Hematopoietic multipotent progenitor cell treated with erythropoietin and hydrocortisone succinate and interleukin-3 and kit ligand, for 15 days (in vitro differentiated cells): ENCODE data around the gene C2CD5.
"Not testable (repeated sequence)": the region's sequence is repeated elsewhere in the genome, so short reads cannot be mapped to it uniquely, and the experiment has no call there.

ENCODE experiments used
- DNase-seq: peaks from one replicate; pipeline ENCODE4 v3.0.0-alpha.2; 2015; ENCODE audit warnings: low spot score

C2CD5 gene

DNA sequence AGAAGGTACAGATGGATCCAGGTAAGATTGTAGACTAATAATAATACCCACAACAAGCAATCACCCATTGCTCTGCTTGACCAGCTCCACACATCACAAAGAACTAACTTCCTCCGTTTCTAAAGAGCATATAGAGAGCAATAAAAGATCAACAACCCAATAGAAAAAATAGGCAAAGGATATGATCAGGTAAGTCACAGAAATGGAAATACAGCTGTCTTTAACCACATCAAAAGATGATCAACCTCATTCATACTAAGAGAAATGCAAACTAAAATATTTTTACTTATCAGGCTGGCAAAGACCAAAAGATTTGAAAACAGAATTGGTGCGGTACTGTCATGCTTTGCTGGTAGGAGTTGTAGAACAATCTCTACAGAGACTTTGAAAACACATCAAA is 8.9 kb downstream of the C2CD5 start:
- no peak for DNase-seq

DNA sequence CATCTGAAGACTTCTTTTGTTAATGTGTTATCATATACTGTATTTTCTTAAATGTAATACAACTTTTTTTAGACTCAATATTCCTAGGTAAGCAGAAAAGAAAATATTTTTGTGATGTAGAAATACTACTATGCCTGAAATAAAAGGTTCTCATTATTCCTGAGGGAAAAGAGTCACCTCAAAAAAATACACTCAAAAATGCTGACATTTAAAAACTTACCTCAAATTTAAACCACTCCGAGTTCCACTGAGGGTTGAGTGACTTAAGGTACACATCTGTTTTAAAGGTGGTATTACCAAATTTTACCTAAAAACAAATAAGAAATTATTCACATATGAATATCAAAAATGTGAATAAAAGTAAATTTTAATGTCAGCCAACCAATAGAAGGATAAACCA is 9.3 kb downstream of the C2CD5 start:
- no peak for DNase-seq

DNA sequence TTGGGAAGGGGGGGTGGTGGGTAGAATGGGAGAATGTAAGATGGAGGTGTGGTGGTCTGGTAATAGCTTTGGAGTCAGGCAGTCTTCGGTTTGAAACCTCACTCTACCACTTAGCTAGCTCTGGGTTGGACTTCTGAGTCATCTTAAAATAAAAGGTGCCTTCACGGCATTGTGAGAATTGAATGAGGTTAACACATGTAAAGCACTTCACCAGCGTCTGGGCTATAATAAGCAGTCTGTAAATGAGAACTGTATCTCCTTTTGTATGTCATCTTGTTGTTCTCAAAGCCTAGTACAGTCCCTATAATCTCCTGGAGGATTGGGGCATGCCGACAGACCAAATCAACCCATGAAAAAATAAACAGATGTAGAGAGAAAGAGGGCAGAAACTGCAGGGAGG is 11.2 kb downstream of the C2CD5 start:
- no peak for DNase-seq

DNA sequence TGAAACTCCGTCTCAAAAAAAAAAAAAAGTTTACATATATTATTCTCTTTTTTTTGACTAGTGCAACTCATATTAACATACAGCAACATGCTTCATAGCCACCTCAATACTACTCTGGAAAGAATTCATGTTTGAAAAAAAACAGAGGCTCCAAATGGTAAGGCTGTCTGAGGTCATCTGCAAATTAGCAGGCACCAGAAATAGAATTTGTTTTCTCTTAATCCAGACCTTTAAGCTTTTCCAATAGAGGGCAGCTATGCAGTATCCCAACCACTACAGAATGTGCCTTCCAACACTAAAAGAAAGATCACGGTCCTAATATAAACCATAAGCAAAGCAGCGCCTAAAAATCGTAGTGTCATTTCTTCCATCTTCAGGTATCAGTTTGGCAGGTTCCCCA is 12.0 kb downstream of the C2CD5 start:
- no peak for DNase-seq

DNA sequence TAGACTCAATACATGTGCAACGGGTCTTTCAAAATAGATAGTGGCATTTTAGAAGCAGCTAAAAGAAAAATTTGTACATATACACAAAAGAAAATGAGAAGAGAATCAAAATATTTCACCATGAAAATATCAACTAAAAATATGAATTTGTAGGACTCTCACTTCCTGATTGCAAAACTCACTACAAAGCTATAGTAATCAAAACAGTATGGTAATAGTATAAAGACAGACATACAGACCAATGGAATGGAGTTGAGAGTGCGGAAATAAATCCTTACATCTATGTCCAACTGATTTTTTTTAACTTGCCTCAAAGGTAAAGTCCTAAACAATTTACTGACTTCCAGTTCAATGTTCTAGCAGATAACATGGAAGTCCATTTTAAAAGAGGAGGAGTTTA is 13.1 kb downstream of the C2CD5 start:
- no peak for DNase-seq

DNA sequence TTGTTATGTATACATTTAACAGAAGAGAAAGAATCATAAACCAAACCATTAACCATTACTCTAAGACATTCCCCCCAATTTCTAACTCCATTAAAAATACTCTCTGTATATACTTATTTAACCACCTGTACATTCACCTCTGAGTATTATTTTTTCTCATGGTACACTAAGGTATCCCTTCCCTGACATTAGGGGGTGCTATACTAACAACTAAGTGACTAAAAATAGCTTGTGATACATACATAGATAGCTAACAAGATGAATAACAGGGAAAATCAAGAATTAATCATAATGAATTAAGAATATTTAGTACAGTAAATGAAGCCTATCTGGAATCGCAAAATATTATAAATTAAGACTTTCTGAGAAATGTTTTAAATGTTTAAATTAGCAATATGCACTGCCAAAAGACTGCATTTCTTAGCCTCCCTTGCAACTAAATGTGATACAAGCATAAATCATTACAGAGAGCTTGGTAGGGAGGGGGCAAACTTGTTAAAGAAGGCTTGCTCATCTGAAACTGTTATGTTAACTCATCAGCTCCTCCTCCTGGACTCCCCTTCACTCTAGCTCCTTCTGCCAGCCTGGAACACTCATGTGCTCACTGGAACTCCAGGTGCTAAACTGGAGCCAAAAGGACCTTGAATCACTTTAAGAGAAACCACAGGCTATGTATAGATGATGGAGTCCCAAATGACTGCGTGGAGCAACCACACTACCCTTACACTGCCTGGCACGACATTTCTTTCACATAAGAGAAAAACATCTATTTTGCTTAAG is 14.9 kb downstream of the C2CD5 start:
- DNase-seq: peak; percentile 70

DNA sequence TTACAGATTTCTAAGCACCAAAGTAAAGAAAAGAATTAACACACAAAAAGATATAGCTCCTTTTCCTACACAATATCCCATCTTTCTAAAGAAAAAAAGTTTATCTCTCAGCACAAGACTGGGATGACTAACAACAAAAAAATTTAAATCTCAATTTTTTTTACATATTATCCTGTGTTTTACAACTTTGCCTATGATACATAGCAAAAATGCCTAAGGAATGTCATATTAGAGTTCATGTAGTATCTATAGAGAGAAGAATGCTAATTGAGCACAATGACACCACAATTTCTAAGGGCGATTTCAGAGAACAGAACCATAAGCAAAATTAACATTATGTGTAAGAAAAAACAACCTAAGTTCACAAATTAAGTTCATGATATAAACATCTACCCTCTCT is 16.3 kb downstream of the C2CD5 start:
- no peak for DNase-seq

DNA sequence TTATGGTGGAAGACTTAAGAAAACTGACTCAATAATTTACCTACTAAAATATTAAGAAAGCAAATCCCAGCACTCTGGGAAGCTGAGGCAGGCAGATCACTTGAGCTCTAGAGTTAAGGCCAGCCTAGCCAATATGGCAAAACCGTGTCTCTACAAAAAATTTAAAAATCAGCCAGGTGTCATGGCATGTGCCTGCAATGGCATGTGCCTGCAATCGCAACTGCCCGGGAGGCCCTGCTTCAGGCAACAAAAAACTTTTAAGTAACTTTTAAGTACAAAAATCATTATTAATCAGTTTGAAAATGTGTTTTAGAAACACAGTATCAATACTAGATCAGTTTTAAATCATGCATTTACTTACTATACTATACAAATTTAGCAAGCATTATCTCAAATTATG is 17.5 kb downstream of the C2CD5 start:
- DNase-seq: no peak

DNA sequence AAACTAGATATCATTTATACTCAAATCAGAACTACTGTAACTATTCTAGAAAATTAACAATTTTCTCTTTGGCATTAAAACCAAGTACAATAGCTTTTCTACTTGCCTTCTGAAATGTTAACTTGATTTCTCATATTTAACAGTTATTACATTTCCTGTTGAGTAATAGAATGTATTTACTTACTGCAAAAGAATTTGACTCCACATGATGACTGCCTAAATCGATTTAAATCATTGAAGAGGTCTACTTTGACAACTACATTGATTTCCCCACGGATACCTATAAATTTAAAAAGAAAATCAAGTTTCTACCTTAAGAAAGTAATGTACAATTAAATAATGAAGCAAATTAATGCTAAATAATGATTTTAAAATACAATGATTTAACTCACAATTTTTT is 18.9 kb downstream of the C2CD5 start:
- DNase-seq: no peak

DNA sequence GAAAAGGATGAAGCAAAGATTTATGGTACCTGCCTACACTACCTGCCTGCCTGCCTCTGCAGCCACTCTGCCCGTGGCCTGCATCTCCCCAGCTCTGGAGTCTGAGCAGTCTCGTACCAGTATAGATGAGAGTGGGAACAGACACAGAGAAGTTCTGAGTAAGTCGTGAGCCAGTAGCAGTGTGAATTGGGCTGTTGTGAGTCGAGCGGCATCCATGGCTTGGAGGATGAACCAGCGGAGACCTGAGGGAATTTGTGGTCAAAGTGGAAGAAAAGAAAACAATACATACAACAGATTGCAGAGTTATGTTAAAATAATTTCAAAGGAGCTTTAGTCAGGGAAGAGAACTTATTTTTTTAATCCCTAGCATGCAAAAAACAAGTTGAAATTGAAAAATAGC is 25.3 kb downstream of the C2CD5 start:
- DNase-seq: no peak

DNA sequence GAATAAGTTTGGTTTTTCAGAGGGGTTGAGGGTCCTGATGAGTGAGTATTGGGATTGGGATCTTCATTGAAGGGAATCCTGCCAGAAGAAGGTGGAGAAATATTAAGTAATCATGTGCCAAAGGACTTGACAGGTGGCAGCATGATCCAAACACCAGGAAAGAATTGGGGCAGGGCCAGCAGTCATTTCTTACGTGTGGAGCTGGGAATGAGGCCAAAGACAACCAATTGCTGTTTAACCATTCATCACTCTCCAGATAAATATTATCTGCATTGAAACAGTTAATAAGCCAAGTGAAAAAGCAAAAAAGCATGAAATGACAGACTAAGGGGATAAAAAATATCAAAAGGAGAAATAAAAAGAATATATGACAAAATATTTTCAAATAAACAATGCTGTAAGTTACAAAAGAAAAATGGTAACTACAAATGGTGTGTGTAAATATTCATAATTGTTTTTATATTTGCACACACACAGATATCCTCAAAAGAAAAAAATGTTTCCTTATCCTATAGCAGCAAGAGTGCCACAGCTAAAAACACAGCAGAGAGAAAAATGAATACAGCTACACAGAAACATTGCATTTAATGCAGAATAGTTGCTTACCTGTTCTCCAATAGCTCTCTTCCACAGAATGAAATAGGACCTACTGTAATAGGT is 26.2 kb downstream of the C2CD5 start:
- no peak for DNase-seq

DNA sequence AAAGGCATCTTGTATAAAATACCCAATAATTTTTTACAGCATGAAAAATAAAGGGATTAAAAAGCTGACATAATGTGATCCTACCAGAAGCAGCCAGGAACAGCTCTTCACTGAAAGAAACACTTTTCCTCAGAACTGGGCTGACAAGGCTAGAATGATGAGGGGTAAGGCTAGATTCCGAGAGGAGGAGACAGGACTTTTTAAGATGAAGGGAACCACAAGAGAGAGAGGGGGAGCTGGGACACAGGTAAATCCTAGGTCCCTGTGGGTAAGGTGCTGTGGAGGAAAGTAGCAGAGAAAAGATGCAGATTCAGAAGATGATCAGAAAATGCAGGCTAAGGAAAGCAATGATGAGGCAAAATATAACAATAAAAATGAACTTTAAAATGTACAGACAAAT is 29.5 kb downstream of the C2CD5 start:
- DNase-seq: no peak

DNA sequence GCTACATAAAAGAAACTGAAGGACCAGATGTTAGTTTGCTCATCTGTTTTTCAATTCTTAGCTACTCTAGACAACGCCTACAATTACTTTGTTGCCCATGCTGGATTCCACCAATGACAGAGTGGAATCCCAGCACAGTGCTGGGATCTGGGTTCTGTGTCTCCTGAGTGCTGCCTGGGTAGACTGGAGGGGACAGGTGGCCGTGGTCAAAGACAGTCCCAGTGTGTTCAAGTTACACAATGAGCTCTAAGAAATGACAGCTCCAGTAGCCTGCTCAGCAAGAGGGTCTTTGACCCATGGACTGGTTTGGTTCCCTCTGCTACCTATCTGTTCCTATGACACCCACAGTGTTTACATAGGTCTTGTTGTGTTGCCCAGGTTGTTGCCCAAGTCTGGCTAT is 38.5 kb downstream of the C2CD5 start:
- no peak for DNase-seq

DNA sequence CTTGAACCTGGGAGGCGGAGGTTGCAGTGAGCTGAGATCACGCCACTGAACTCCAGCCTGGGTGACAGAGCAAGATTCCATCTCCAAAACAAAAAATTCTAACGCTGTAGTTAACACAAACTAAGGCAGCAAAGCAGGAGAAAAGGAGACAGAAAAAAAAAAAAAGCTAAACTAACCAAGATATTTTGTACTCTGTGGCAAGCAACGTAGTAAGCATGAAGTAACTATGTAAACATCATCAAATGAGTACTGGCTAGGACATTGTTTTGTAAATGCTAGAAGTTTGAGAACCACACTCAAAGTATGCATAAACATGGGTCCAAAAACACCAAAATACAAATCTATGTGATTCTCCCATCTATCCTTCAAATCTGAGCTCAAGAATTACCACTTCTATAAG is 44.2 kb downstream of the C2CD5 start:
- no peak for DNase-seq

DNA sequence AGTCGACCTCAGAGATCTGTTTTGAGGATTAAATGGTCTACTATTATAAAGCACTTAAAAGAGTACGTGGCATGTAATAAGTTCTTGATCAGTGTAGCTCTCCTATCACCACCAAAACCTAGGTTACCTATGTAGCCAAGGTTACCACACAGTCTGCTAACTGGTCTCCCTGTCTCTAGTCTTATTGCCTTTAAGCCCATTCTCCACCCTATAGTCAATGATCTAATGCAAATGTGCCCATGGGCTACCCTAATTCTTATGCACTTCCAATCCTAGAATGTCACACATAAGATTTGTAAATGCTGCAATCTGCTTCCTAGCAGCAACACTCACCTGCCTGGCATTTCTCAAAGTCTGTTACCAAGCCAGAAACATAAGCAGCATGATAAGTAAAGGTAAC is 44.9 kb downstream of the C2CD5 start:
- no peak for DNase-seq

DNA sequence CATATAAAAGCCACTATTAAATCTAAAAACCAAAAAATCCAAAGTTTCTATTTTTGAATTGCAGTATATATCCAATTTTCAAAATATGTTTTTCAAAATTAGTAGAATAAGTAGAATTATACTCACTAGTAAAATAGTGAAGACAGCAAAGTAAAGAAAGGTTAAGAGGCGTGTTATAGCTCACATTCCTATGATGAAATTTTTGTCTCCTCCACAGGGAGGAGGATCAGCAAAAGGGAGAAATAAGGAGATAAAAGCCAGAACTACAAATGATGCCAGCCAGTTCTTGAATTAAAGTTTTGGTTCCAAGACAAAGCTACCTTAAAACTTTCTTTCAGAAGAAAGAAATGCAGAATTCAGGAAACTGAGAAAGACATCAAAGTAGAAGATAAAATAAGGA is 50.0 kb downstream of the C2CD5 start:
- DNase-seq: no peak

DNA sequence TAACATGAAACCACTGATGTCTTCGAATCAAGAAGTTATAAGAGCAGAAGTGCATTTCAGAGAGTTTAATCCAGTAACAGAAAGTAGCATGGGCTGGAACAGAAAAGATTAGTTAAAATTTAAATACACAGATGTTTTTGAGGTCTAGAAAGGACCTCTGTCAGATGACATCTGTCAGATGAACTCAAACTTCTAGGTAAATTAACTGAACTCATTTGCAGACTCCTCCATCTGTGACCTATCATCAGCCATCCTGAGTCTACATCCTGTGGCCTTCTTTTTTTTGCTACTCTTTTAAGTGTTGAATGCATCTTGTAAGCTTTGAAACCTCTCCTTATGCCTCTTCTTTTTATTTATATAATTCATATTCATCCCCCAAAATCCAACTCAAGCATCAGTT is 53.3 kb downstream of the C2CD5 start:
- DNase-seq: no peak

DNA sequence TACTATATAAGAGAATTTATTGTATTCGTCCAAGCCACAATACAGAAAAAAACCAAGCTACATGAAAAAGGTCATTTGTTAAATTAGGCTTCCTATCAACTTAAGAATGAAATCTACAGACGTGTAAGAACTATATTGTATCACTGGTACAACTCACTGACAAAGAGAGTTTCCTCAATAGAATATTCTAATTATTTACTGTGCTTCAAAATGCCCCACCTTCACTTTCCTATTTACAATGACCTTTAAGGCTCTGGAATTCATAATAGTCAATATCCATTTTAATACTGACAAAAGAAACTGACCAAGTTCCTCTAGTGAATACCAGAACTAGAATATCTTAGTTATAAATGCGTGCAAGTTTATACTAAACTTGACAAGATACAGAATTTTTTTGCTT is 55.9 kb downstream of the C2CD5 start:
- no peak for DNase-seq

DNA sequence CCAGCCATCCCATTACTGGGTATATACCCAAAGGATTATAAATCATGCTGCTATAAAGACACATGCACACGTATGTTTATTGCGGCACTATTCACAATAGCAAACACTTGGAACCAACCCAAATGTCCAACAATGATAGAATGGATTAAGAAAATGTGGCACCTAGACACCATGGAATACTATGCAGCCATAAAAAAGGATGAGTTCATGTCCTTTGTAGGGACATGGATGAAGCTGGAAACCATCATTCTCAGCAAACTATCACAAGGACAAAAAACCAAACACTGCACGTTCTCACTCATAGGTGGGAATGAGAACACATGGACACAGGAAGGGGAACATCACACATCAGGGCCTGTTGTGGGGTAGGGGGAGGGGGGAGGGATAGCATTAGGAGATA is 56.7 kb downstream of the C2CD5 start:
- DNase-seq: not testable (repeated sequence)

DNA sequence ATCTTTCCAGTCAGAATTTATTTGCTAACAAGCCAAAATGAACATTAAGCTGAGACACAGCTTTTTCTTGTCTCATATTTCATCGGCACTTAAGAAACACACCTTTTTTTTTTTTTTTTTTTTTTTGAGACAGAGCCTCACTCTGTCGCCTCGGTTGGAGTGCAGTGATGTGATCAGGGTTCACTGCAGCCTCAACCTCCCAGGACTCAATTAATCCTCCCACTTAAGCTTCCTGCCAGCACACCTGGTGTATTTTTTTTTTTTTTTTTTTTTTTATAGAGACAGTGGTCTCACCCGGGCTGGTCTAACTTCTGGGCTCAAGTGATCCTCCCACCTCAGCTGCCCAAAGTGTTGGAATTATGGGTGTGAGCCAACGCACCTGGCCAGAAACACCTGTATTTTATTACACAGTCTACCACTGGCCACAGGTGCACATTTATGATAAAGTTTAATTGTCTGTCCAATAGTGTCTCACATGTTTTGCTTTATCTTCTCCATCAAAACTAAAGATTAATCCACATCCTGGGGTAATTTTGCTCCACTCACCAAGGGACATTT is 62.7 kb downstream of the C2CD5 start:
- DNase-seq: no peak

DNA sequence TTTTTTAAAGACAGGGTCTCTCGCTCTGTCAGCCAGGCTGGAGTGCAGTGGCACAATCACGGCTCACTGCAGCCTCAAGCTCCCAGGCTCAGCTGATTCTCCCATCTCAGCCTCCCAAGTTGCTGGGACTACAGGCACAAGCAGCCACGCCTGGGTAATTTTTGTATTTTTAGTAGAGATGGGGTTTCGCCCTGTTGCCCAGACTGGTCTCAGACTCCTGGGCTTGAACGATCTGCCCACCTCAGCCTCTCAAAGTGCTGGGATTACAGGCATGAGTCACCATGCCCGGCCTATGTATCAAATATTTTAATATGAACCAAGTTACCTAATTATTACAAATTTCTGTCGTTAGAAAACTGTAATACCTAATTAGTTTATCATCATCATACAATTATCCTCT is 63.5 kb downstream of the C2CD5 start:
- not testable (repeated sequence) for DNase-seq

DNA sequence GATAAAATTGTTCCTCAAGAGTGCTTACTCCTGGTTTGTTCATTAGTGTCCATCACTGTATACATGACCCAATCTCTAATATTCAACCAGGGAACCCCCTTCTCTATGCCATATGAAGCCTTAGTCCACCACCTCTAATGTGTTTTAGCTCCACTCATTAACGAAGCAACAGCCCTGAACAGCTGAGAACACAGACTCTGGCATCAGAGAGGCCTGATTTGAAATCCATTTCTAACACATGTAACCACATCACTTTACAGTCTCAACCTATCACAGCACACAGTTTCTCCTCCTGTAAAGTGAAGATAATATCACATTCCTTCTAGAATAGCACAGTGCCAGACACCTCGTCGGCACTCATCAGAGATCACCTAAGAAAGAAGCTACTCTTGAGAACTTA is 64.3 kb downstream of the C2CD5 start:
- DNase-seq: no peak

DNA sequence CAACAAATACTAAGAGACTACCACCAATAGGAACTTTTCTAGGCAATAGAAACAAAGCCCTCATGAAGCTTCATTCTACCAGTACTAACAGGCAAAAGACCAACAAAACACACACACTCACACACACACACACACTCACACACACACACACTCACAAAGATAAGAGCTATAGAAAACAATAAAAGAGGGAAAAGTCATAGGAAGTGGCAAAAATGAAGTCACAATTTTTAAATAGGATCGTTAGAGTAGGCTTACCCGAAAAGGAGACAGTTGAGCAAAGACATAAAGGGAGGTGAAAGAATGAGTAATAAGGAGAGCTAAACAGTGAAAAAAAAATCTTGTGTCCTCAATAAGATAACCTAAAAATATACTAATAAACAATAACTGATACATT is 66.5 kb downstream of the C2CD5 start:
- DNase-seq: no peak
